ENCODE measurements around the gene PTGFRN. TPM values are rescaled to one million over a fixed set of nuclear protein-coding genes. Genes with fewer than 3 reads are reported as not detected.

Gene PTGFRN
- polyA plus RNA-seq, 1 donor from 2014 or later = 20.1 TPM

DNA sequence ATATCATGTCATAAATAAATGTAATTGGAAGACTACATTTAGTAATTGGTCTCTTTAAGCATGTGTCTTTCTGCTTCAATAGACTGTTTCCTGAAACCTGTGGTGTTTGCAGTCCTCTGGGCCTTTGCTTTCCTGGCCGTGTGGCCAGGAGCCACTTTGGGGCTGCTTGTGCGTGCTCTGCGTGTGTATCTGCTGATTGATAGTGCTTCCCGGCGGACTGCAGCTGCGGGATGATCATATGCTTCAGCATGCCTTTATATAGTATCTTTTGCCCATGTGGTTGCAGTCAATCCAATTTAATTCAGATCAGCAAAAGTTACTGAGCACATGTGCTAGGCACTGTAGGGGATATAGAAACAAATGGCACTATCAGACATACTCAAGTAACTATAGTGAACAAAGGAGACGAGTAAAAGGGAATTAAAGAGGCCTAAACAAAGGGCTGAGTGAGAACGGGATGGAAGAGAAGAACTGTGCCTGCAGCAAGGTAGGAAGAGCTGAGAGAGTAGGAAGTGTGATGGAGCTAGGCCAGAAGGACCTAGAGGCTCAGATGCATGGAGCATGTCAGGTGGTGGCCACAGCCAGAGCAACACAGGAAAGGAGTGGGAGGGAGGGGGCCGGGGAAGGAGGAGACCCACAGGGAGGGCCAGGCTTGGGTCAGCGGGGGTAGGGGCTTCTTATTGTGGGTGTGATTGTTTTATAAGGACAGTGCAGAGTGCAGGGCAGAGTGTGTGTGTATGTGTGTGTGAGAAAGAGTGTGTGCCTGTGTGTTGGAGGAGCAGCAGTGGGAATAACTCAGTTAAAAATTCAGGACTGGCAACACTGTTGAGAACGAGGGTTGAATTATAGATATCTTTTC lies 123.2 kb downstream of the PTGFRN start:
- Histone ChIP-seq H3K9ac (ENCODE audit: low read length) (no peak overlapping the region), H3K9me2 (ENCODE audit: insufficient read depth, low read length) (no peaks in the 10 kb centered on the region), H3K4me3 (ENCODE audit: low read length) (no peak overlapping the region), H4K20me1 (ENCODE audit: insufficient read depth) (no peaks in the 10 kb centered on the region), H3K27ac (ENCODE audit: low read length) (peak overlapping the region; percentile 34), H3F3A (ENCODE audit: insufficient read depth, low read length, poor library complexity, severe bottlenecking) (no peaks in the 10 kb centered on the region), H3K79me2 (replicated peaks; ENCODE audit: insufficient read depth, low read length) (no peaks in the 10 kb centered on the region), H3K36me3 (ENCODE audit: insufficient read depth, low read length) (no peaks in the 10 kb centered on the region), H3K9me3 (ENCODE audit: low read length) (no peaks in the 10 kb centered on the region), H2AFZ (ENCODE audit: low read depth, low read length) (no peak overlapping the region), H3K27me3 (ENCODE audit: insufficient read depth, low read depth, low read length) (no peaks in the 10 kb centered on the region), H3K4me2 (ENCODE audit: low read length) (no peak overlapping the region)
- TF ChIP-seq EZH2 (IDR thresholded peaks at IDR 0.05; ENCODE audit: borderline replicate concordance, insufficient read depth, low read length, poor library complexity, severe bottlenecking) (no peak), POLR2AphosphoS5 (IDR thresholded peaks at IDR 0.05) (peak; percentile 9)

GRCh38 chr1:117033772-117034171 lies 124.1 kb downstream of the PTGFRN start:
- Histone ChIP-seq H3K4me3 (ENCODE audit: low read length) (no peak overlapping the region), H3K79me2 (replicated peaks; ENCODE audit: insufficient read depth, low read length) (no peaks in the 10 kb centered on the region), H3K9ac (ENCODE audit: low read length) (no peak overlapping the region), H3K27me3 (ENCODE audit: insufficient read depth, low read depth, low read length) (no peaks in the 10 kb centered on the region), H2AFZ (ENCODE audit: low read depth, low read length) (no peak overlapping the region), H3K4me2 (ENCODE audit: low read length) (no peak overlapping the region), H3K9me2 (ENCODE audit: insufficient read depth, low read length) (no peaks in the 10 kb centered on the region), H3K9me3 (ENCODE audit: low read length) (no peaks in the 10 kb centered on the region), H4K20me1 (ENCODE audit: insufficient read depth) (no peaks in the 10 kb centered on the region), H3K27ac (ENCODE audit: low read length) (no peak overlapping the region), H3K36me3 (ENCODE audit: insufficient read depth, low read length) (no peaks in the 10 kb centered on the region), H3F3A (ENCODE audit: insufficient read depth, low read length, poor library complexity, severe bottlenecking) (no peaks in the 10 kb centered on the region)
- no peak for TF ChIP-seq RAD21 (conservative IDR thresholded peaks at IDR 0.05)
- TF ChIP-seq MXI1 (conservative IDR thresholded peaks at IDR 0.05; ENCODE audit: poor library complexity, severe bottlenecking) = no peak
- TF ChIP-seq REST (IDR thresholded peaks at IDR 0.05; ENCODE audit: borderline replicate concordance) = no peak
- TF ChIP-seq EZH2 (IDR thresholded peaks at IDR 0.05; ENCODE audit: borderline replicate concordance, insufficient read depth, low read length, poor library complexity, severe bottlenecking) = no peak

DNA sequence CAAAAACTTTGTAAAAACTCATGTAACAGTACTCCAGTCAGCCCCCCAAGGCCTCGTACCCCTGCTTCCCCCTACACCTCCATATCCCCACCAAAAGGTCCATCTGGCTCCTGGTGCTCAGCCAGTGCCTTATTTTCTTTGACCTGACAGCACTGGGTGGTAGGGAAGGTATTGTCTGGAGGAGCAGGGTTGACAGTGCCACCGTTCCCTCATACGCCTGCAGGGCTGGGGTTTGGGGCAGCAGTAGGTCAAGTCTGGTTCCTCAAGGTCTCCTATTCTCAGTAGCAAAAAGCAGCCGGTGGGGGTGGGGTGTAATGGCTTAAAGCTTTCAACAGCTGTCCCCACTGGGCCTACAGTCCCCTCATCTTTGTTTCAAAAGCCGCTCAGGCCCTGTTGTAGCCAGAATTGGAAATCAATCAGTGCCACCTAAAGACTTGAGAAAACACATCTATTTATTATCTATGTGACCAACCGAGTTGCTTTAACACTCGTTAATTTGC lies 125.1 kb downstream of the PTGFRN start:
- H3K4me3 ChIP-seq (ENCODE audit: low read length) = no peak overlapping the region
- H3K9me2 ChIP-seq (ENCODE audit: insufficient read depth, low read length) = no peaks in the 10 kb centered on the region
- H3K27ac ChIP-seq (ENCODE audit: low read length) = no peak overlapping the region
- no peak for TF ChIP-seq REST (IDR thresholded peaks at IDR 0.05; ENCODE audit: borderline replicate concordance)
- no peak for TF ChIP-seq POLR2AphosphoS5 (IDR thresholded peaks at IDR 0.05)
- no peak for TF ChIP-seq MXI1 (conservative IDR thresholded peaks at IDR 0.05; ENCODE audit: poor library complexity, severe bottlenecking)
- no peak for TF ChIP-seq RAD21 (conservative IDR thresholded peaks at IDR 0.05)
- TF ChIP-seq EP300 (conservative IDR thresholded peaks at IDR 0.05; ENCODE audit: poor library complexity, severe bottlenecking) = no peak
- TF ChIP-seq, protein P1, sequence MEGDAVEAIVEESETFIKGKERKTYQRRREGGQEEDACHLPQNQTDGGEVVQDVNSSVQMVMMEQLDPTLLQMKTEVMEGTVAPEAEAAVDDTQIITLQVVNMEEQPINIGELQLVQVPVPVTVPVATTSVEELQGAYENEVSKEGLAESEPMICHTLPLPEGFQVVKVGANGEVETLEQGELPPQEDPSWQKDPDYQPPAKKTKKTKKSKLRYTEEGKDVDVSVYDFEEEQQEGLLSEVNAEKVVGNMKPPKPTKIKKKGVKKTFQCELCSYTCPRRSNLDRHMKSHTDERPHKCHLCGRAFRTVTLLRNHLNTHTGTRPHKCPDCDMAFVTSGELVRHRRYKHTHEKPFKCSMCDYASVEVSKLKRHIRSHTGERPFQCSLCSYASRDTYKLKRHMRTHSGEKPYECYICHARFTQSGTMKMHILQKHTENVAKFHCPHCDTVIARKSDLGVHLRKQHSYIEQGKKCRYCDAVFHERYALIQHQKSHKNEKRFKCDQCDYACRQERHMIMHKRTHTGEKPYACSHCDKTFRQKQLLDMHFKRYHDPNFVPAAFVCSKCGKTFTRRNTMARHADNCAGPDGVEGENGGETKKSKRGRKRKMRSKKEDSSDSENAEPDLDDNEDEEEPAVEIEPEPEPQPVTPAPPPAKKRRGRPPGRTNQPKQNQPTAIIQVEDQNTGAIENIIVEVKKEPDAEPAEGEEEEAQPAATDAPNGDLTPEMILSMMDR (IDR thresholded peaks at IDR 0.05; ENCODE audit: poor library complexity, severe bottlenecking) = no peak
- TF ChIP-seq EZH2 (IDR thresholded peaks at IDR 0.05; ENCODE audit: borderline replicate concordance, insufficient read depth, low read length, poor library complexity, severe bottlenecking) = no peak
- no peaks in the 10 kb centered on the region for H3K27me3 ChIP-seq (ENCODE audit: insufficient read depth, low read depth, low read length)
- no peaks in the 10 kb centered on the region for H3K79me2 ChIP-seq (replicated peaks; ENCODE audit: insufficient read depth, low read length)
- H4K20me1 ChIP-seq (ENCODE audit: insufficient read depth) = no peaks in the 10 kb centered on the region
- H3F3A ChIP-seq (ENCODE audit: insufficient read depth, low read length, poor library complexity, severe bottlenecking) = no peaks in the 10 kb centered on the region
- H3K9me3 ChIP-seq (ENCODE audit: low read length) = no peaks in the 10 kb centered on the region
- no peak overlapping the region for H2AFZ ChIP-seq (ENCODE audit: low read depth, low read length)
- no peak overlapping the region for H3K9ac ChIP-seq (ENCODE audit: low read length)
- H3K4me2 ChIP-seq (ENCODE audit: low read length) = no peak overlapping the region
- no peaks in the 10 kb centered on the region for H3K36me3 ChIP-seq (ENCODE audit: insufficient read depth, low read length)
